K562 (cell line): ENCODE results near the gene EFNA1. TPM values are rescaled to one million over a fixed set of nuclear protein-coding genes. Genes with fewer than 3 reads are reported as not detected.

ENCODE experiments used
- ATAC-seq: fragments of 200-7000 bp; cut with Tn5 transposase; 3 replicates; pipeline ENCODE4 v1.9.1; 2020; ENCODE audit warnings: moderate library complexity
- BruUV-seq: library from RNA; stranded (reverse); fragments of 400-500 nt; replicated peaks from 2 replicates; lab custom pipeline; 2021; lab: Mats Ljungman, UMichigan
- CTCF ChIA-PET: fragments of 300-600 bp; formaldehyde crosslinking; extraction: SDS; loops from one replicate; lab custom pipeline; 2021; ENCODE audit warnings: low intra/inter-chr PET ratio; lab: Yijun Ruan, JAX
- POLR2A ChIA-PET: fragments of 300-600, 350-650 bp; sonication (Branson Sonifier 250); formaldehyde crosslinking; extraction: SDS; loops from one replicate; lab custom pipeline; 2021; ENCODE audit warnings: antibody characterized with exemption, inconsistent platforms; lab: Yijun Ruan, JAX
- DNase-seq, 4 experiments: peaks; one replicate each; pipeline versions ENCODE4 v3.0.0 to v3.0.0-alpha.2; 2011 to 2018; ENCODE audit warnings: low spot score in 3 of 4, mixed read lengths in 3 of 4; ENCODE audit errors: extremely low read depth in 1 of 4
- FAIRE-seq: peaks from 2 replicates; lab custom pipeline; 2011; peaks lifted over from hg19 to GRCh38; lab: Jason Lieb, UNC
- H2AFZ ChIP-seq: 2 replicates; pipeline ENCODE4 v1.6.0; 2011; ENCODE audit warnings: low read depth, low read length, control low read depth, inconsistent platforms
- H3K27ac ChIP-seq: fragments of 200-600 bp; 3 replicates; pipeline ENCODE4 v1.8.0; 2011; ENCODE audit warnings: low read depth, mild to moderate bottlenecking, control low read depth, inconsistent platforms, low read length, moderate library complexity, mixed read lengths; ENCODE audit errors: extremely low read depth
- H3K27me3 ChIP-seq, 2 experiments: fragments of 300-600 bp in 1 of 2; 2 replicates in 1 of 2; 3 replicates in 1 of 2; pipeline versions ENCODE4 v1.6.0 to v1.8.0; 2011; ENCODE audit warnings: inconsistent platforms in 2 of 2, low read length in 2 of 2, mild to moderate bottlenecking in 1 of 2, mixed read lengths in 1 of 2, moderate library complexity in 1 of 2; ENCODE audit not compliant: control insufficient read depth in 2 of 2, insufficient read depth in 2 of 2
- H3K36me3 ChIP-seq: fragments of 300-600 bp; 3 replicates; pipeline ENCODE4 v1.8.0; 2011; ENCODE audit warnings: mild to moderate bottlenecking, low read length, inconsistent platforms; ENCODE audit not compliant: control insufficient read depth, insufficient read depth
- H3K4me1 ChIP-seq, 2 experiments: fragments of 200-600 bp in 1 of 2; replicated peaks in 1 of 2; 2 replicates in 1 of 2; 3 replicates in 1 of 2; pipeline versions ENCODE4 v1.5.1 to v1.8.0; 2011; ENCODE audit warnings: inconsistent platforms in 2 of 2, low read length in 2 of 2, mild to moderate bottlenecking in 1 of 2, mixed read lengths in 1 of 2, moderate library complexity in 1 of 2; ENCODE audit not compliant: control insufficient read depth in 2 of 2, insufficient read depth in 2 of 2
- H3K4me2 ChIP-seq: 2 replicates; pipeline ENCODE4 v1.6.1; 2011; ENCODE audit warnings: low read length, control low read depth, inconsistent platforms, mixed read lengths; ENCODE audit not compliant: insufficient read depth
- H3K4me3 ChIP-seq: fragments of 200-600 bp; sonication (generic), shearing (Covaris generic); 2 replicates; pipeline ENCODE4 v1.5.1; 2016; ENCODE audit warnings: control low read depth, inconsistent platforms
- H3K79me2 ChIP-seq: fragments of 200-600 bp; 3 replicates; pipeline ENCODE4 v1.8.0; 2011; ENCODE audit warnings: low read length, inconsistent platforms; ENCODE audit not compliant: control insufficient read depth, insufficient read depth
- H3K9ac ChIP-seq, 2 experiments: 2 replicates each; pipeline versions ENCODE4 v1.6.0 to v1.6.1; 2011; ENCODE audit warnings: low read depth in 2 of 2, low read length in 2 of 2, control low read depth in 1 of 2, inconsistent platforms in 1 of 2, mild to moderate bottlenecking in 1 of 2, mixed read lengths in 1 of 2; ENCODE audit not compliant: insufficient read depth in 1 of 2
- H3K9me1 ChIP-seq: one replicate; pipeline ENCODE4 v1.6.0; 2011; ENCODE audit warnings: inconsistent platforms, mild to moderate bottlenecking, low read length, moderate library complexity; ENCODE audit not compliant: control insufficient read depth, insufficient read depth
- H3K9me3 ChIP-seq: replicated peaks from 2 replicates; pipeline ENCODE4 v1.5.1; 2011; ENCODE audit warnings: low read depth, low read length, inconsistent platforms; ENCODE audit not compliant: control insufficient read depth, insufficient read depth
- H4K20me1 ChIP-seq: replicated peaks from 2 replicates; pipeline ENCODE4 v1.6.1; 2011; ENCODE audit warnings: low read length, inconsistent platforms, mixed read lengths; ENCODE audit not compliant: control insufficient read depth, insufficient read depth
- ATF2 ChIP-seq: sonication (generic); formaldehyde crosslinking; IDR thresholded peaks from 2 replicates; pipeline ENCODE4 v1.8.1; 2022; ENCODE audit warnings: missing genetic modification reagents
- HMGN3 ChIP-seq: IDR thresholded peaks from 2 replicates; pipeline ENCODE4 v1.6.1; 2011; ENCODE audit warnings: borderline replicate concordance, low read depth, mild to moderate bottlenecking, mixed read lengths, low read length; ENCODE audit not compliant: insufficient read length; ENCODE audit errors: extremely low read depth
- NFIC ChIP-seq: fragments of 450-650 bp; IDR thresholded peaks from 2 replicates; pipeline ENCODE4 v1.6.1; 2017; ENCODE audit warnings: mild to moderate bottlenecking, inconsistent platforms
- RFX1 ChIP-seq: fragments of 450-650 bp; IDR thresholded peaks from 2 replicates; pipeline ENCODE4 v1.6.1; 2016; ENCODE audit warnings: mild to moderate bottlenecking, moderate library complexity
- SPI1 ChIP-seq: IDR thresholded peaks from 2 replicates; pipeline ENCODE4 v1.6.1; 2011; ENCODE audit warnings: low read depth, low read length, control low read depth, borderline replicate concordance
- VEZF1 ChIP-seq: fragments of 200-800 bp; sonication (Bioruptor generic); IDR thresholded peaks from 2 replicates; pipeline ENCODE4 v1.6.1; 2017; ENCODE audit warnings: missing genetic modification characterization, missing compliant biosample characterization
- ZBTB7A ChIP-seq: IDR thresholded peaks from 2 replicates; pipeline ENCODE4 v1.6.1; 2011; ENCODE audit warnings: low read depth, mild to moderate bottlenecking, low read length, moderate library complexity, borderline replicate concordance; ENCODE audit not compliant: control insufficient read depth
- ZNF830 ChIP-seq: fragments of 250-450 bp; sonication (Bioruptor Pico); IDR thresholded peaks from 2 replicates; pipeline ENCODE4 v1.5.0; 2021; ENCODE audit warnings: mild to moderate bottlenecking
- WGBS: fragments of 100-300 bp; shearing (Covaris generic); methylation state at CpG from one replicate; pipeline ENCODE4 v1.1.6; 2016; ENCODE audit warnings: low coverage, mixed read lengths; ENCODE audit not compliant: insufficient coverage; ENCODE audit errors: missing lambda C conversion rate; 5-methylcytosine and 5-hydroxymethylcytosine counted together
- in situ Hi-C: fragments of 300-500 bp; cut with MboI; formaldehyde crosslinking; loops from 4 replicates; pipeline ENCODE4 v1.15.0; 2018; ENCODE audit warnings: inconsistent platforms, mixed read lengths
- intact Hi-C: fragments of 100-400 bp; cut with micrococcal nuclease; formaldehyde crosslinking; loops from 2 replicates; pipeline ENCODE4 v1.14.2; 2022
- polyA plus RNA-seq, 8 experiments: library from polyadenylated mRNA; depleted of rRNA in 4 of 8; stranded (reverse) in 5 of 8; unstranded in 3 of 8; fragments of >200 nt; fragmentation: Nextera tagmentation in 2 of 8; fragmentation: Illumina TruSeq in 1 of 8; extraction: Ambion mirVana in 2 of 8; extraction: Trizol in 1 of 8; gene quantifications; 2 replicates each; pipeline versions ENCODE4 v1.2.1 to v1.2.3, GENCODE V29; 2011 to 2014; ENCODE audit warnings: inconsistent platforms in 1 of 8, missing spikeins in 1 of 8
- total RNA-seq, 7 experiments: library from RNA; depleted of rRNA in 6 of 7; stranded (reverse); fragments of >200 nt in 6 of 7; fragmentation: Illumina TruSeq in 2 of 7; extraction: Trizol in 2 of 7; gene quantifications; 2 replicates each; pipeline versions ENCODE4 v1.2.1 to v1.2.3, GENCODE V29; 2011 to 2021; ENCODE audit warnings: low replicate concordance in 1 of 7
- TF ChIP-seq, protein P1 (sequence below), 3 experiments: fragments of 200-800 bp in 1 of 3; sonication (Bioruptor generic) in 1 of 3; sonication (generic) in 1 of 3; formaldehyde crosslinking in 1 of 3; IDR thresholded peaks; 2 replicates each; pipeline versions ENCODE4 v1.6.1 to v1.8.0; 2016 to 2022; ENCODE audit warnings: mild to moderate bottlenecking in 2 of 3, missing compliant biosample characterization in 2 of 3, missing genetic modification characterization in 2 of 3, missing genetic modification reagents in 1 of 3

EFNA1 gene
- total and polyA plus RNA-seq, 9 of the 15 experiments (the other 6 are each of a cell fraction or from before 2014, with no cell fraction given) = 2.1 to 9.3 (median 3.0) TPM

GRCh38 chr1:155173478-155174323 is 46.0 kb downstream of the EFNA1 start, which contains the start of gene TRIM46 (continued):
- TF ChIP-seq, protein P1, sequence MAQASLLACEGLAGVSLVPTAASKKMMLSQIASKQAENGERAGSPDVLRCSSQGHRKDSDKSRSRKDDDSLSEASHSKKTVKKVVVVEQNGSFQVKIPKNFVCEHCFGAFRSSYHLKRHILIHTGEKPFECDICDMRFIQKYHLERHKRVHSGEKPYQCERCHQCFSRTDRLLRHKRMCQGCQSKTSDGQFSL (CRISPR knock-in tag; IDR thresholded peaks at IDR 0.05) = no peak
- TF ChIP-seq, protein P1 (tag; IDR thresholded peaks at IDR 0.05) = peak in 1 of 2 experiments; percentile 18; a peak in 1 of 4 replicates
- TF ChIP-seq, all 486 proteins: peak for 13

- Histone ChIP-seq H3K27me3 (no peaks in the 10 kb centered on the region), H3K4me1 (peaks cover 21 to 60% of the 10 kb centered on the region in 2 experiments; a peak in 4 of 5 replicates), H3K9me3 (no peaks in the 10 kb centered on the region), H4K20me1 (no peaks in the 10 kb centered on the region), H3K4me3 (no peak overlapping the region), H3K9ac (peak overlapping the region in 1 of 2 experiments; percentile 47; a peak in 2 of 4 replicates), H2AFZ (peak overlapping the region; percentile 94; the same call in 1 of the 2 replicates), H3K4me2 (no peak overlapping the region), H3K27ac (no peak overlapping the region), H3K79me2 (peaks cover 15% of the 10 kb centered on the region), H3K36me3 (peaks cover 26% of the 10 kb centered on the region), H3K9me1 (no peaks in the 10 kb centered on the region)
- CTCF ChIA-PET = interaction anchor here (0.6 kb wide), 1 partner anchor 134 kb away, joined by 4 read pairs; the partner anchor contains the start of gene FDPS
- intact Hi-C loops (no loop called here), in situ Hi-C loops (no loop called here)
- no TSS peak for BruUV-seq
- WGBS = 67% methylated on average over 18 of the region's 35 CpGs
- no peak for FAIRE-seq
- ATAC-seq = no peak
- POLR2A ChIA-PET = interaction anchor here (0.6 to 1.2 kb wide), 4 partner anchors 9 to 86 kb away, joined by 3 to 4 read pairs (median 4); no protein-coding TSS in a partner anchor
- peak in 2 of 4 experiments; percentile 54 to 61 for DNase-seq
- TF ChIP-seq ATF2 = no peak
- no peak for TF ChIP-seq HMGN3
- TF ChIP-seq ZNF830 (CRISPR knock-in tag) = no peak
- TF ChIP-seq SPI1 = 0 out of 2 replicates have a peak, but pooled peaks have one; percentile 13
- peak; percentile 37; the same call in 1 of the 2 replicates for TF ChIP-seq ZBTB7A
- peak; percentile 88 for TF ChIP-seq RFX1
- peak; percentile 46; the same call in 1 of the 2 replicates for TF ChIP-seq VEZF1 (CRISPR knock-in tag)
- TF ChIP-seq, protein P1 (CRISPR knock-in tag; IDR thresholded peaks at IDR 0.05) = peak; percentile 64; the same call in 1 of the 2 replicates
- TF ChIP-seq, protein P1 (tag; IDR thresholded peaks at IDR 0.05) = no peak
- 0 out of 2 replicates have a peak, but pooled peaks have one; percentile 49 for TF ChIP-seq NFIC
These were observed 46.9 kb downstream of the EFNA1 start for GRCh38 chr1:155174324-155175280.
